Mesenteric fat pad (tissue), 1 donor: ENCODE data around the gene KIFC3. TPM values are rescaled to one million over a fixed set of nuclear protein-coding genes. Genes with fewer than 3 reads are reported as not detected.
A peak's percentile ranks its signal among the peaks of the same experiment; 100 is the strongest.
"Not testable (repeated sequence)": the region's sequence is repeated elsewhere in the genome, so short reads cannot be mapped to it uniquely, and the experiment has no call there.

ENCODE experiments used
- DNase-seq: peaks from one replicate; pipeline ENCODE4 v3.0.0-alpha.2; 2020; ENCODE audit warnings: low spot score
- total RNA-seq: library from RNA; stranded (reverse); fragmentation: NEBNext Ultra II Directional; extraction: Animal tissue kit (Norgen Biotek cat#: 25700); gene quantifications from one replicate; pipeline ENCODE4 v1.2.1, GENCODE V29; 2021
- donor health status: DM: yes; HTN: yes; CAD: no.

Gene KIFC3
- total RNA-seq, 1 donor from 2014 or later: 62.3 TPM

DNA sequence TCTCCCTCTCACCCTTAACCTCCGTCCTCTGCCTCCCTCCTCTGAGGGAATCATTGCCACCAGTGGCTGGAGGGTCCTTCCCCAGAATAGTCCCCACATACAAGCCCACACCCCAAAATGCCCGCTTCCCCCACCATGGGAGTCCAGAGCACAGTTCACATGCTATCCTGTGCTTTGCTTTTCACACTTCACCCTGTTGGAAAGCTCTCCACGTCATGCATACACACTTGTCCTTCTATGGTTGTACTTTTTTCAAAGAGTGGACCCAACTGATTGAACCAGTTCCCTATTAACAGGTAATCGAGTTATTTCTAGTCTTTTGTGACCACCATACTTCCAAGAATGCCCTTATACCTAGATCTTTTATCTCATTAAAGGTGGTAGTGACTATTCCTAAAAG lies 23.8 kb upstream of the KIFC3 start:
- no peak for DNase-seq

DNA sequence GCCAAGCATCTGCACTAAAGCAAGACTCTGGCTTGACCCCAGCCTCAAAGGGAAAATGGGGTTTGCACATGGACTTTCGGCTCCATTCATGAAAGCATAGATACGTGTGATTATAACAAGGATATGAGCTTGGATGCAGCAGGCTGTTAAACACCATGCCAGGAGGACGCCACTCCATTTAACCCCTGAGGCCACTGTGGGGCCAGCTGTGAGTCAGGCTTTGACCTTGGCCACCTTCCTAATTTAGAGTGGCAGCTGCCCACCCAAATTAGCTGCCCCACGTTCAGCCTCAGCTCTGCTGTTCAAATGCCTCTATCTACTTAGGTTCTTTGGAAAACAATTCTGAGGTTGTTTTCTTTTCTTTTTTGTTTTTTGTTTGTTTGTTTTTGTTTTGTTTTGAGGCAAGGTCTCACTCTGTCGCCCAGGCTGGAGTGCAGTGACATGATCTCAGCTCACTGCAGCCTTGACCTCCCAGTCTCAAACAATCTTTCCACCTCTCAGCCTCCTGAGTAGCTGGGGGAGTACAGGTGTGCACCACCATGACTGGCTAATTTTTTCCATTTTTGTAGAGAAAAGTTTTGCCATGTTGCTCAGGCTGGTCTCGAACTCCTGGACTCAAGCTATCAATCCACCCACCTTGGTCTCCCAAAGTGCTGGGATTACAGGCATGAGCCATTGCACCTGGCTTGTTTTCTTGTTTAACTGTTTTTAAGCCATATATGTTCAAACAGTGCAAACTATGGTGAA lies 23.2 kb upstream of the KIFC3 start:
- DNase-seq: no peak

DNA sequence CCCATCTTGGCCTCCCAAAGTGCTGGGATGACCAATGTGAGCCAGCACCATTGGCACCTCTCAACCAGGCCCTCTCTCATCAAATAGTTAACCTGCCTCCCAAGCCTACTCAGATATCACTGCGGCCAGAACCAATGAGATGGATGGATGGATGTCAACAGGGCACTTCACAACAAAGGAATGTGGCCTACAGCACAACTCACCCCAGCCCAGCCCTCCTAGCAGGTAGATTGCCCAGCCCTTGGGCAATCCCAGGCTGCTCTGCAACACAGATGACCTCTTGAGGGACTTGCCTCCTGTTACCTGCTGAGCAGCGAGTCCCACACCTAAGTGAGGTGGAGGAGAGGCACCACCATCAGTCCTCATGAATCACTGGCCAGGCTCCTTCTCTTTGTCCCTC lies 22.6 kb upstream of the KIFC3 start:
- no peak for DNase-seq

DNA sequence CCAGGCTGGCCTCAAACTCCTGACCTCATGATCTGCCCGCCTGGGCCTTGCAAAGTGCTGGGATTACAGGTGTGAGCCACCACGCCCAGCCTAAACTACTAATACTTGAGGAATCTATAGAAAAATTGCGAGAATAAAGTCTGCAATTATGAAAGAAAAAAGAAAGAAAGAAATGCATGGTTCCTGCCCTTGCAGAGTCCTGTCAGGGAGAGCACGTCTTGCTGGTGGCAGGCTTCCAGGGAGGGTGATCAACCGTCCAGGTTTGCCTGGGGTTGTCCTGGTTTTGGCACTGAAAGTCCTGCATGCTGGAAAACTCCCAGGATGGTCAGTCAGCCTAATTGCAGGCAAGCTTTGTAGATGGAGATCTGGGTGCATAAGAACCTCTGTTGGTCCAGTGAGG lies 21.5 kb upstream of the KIFC3 start:
- no peak for DNase-seq

DNA sequence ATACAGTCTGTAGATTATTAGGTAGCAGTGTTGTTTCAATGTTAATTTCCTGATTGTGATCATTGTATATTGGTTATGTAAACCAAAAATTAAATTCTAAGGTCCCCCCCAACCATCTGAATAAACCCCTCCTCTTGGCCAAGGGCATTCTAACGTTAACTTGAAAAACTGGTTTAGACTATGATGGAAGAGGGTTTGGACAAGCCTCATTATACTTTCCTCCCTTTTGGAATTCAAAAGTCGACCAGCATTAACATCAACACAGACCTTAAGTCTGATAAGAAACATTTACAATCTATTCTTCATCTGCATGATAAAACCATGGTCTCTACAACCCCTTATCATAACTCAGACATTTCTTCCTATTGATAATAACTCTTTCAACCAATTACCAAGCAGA lies 20.6 kb upstream of the KIFC3 start:
- DNase-seq: no peak

DNA sequence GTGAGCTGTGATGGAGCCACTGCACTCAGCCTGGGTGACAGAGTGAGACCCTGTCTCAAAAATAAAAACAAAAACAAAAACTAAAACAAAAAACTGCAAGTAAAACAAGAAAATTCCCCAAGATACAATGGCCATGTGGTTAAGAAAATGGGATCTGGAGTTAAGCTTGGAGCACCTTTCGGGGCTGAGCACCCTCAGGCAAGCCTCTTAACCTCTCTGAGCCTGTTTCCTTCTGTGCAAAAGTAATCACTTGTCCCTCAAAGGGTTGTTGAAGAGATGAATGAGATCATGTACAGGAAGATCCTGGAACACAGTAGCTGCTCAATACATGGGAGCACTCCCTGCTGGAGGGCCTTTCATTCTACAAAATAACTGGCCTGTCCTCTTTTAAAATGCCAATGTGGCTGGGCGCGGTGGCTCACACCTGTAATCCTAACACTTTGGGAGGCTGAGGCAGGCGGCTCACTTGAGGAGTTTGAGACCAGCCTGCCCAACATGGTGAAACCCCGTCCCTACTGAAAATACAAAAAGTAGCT lies 19.8 kb upstream of the KIFC3 start:
- no peak for DNase-seq

DNA sequence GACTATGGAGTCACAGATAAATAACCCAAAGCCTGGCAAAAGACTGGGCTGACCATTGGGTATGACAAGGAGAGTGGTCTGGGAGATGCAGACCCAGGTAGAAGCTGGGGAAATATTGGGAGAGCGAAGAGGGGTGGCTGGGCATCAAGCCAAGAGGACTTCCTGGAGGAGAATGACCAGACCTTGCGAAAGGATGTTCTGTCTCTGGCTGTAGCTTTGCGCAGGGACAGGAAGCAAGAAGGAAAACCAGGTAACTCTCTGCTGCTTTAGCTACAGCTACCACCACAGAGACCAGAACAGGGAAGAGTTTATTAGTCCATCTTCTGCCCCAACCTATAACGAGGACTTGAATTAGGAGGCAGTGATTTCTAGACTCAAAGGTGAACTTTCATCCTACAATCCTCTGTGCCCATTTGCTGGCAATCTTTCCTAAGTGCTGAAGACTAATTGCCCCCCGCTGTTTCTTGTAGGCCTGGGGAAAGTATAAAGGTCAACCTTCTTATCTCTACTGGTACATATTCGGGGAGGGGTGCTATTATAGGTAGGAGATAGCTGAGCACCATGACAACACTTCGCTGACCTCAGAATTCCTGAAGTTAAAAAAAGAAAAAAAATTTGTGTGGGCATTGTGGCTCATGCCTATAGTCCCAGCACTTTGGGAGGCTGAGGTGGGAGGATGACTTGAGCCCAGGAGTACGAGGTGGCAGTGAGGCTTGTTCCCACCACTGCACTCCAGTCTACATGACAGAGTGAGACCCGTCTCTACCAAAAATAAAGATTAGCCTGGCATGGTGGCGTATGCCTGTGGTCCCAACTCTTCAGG lies 19.1 kb upstream of the KIFC3 start:
- DNase-seq: no peak

DNA sequence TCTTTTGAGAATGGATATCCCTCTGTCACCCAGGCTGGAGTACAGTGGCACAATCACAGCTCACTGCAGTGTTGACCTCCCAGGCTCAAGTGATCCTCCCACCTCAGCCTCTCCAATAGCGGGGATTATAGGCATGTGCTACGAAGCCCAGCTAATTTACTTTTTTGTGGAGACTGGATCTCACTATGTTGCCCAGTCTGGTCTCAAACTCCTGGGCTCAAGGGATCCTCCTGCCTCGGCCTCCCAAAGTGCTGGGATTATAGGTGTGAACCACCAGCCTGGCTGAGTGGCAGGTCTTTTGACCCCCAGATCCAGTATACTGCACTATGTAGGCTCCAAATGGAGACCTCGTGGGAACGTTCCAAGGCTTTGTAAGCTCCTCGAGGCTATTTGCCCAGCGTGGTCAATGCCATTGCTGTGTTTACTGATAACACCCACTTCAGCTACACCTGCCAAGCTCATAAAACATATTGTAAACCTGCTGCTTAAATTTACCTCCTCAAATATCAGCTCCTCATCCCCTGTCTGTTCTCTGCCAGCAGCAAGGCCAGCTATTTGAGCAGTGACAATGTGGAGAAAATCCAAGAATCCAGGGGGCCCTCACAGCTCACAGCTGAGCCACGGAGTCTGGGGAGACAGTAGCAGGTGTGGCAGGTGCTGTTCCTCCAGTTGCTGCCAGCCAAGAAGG lies 16.2 kb upstream of the KIFC3 start:
- DNase-seq: no peak

DNA sequence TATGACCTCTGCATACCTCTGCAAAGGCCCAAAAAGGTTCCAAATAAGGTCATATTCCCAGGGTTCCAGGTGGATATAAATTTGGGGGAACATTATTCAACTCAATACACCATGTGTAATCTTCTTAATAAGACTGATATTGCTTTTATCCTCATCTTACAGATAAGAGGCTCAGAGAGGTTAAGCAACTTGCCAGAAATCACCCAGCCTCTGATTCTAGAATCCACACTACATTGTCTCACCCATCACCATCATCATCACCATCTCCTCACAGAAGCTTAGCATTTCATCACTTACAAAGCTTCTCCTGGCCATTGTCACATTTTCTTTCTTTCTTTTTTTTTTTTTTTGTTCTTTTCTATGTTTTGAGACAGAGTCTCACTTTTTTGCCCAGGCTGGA lies 15.4 kb upstream of the KIFC3 start:
- DNase-seq: no peak

DNA sequence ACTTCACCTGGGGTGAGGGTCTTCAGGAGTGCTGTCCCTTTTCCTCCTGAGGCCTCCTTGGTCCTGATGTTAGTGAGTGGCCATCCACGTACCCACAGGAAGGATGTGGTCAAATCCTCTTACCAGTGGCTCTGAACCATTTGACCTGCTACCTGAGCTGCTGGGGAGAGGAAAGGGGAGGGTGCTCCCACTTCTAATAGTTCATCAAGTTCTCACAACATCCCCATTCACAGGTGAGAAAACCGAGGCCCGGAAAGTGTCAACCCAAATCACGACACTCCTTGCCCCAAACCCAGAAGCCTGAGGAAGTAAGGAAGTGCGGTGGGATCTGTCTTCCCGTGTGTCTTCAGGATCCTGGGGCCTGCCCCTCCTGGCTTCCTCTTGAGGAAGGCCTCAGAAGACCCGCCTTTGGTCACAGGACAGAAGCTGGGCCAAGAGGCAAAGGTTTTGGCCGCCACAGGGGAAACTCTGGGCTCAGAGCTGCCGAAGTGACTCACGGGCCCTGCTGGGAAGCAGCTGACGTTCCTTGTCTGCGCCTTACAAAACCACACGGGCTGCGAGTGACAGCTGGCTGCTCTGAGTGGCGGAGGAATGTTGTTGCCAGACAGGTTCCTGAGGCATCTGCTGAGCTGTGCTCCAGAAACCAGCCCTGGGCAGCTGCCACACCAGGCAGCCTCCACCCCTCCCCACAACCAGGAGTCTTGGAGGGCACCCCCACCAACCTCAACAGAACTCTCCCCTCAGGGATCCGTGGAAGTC lies 13.9 kb upstream of the KIFC3 start:
- DNase-seq: peak; percentile 93

DNA sequence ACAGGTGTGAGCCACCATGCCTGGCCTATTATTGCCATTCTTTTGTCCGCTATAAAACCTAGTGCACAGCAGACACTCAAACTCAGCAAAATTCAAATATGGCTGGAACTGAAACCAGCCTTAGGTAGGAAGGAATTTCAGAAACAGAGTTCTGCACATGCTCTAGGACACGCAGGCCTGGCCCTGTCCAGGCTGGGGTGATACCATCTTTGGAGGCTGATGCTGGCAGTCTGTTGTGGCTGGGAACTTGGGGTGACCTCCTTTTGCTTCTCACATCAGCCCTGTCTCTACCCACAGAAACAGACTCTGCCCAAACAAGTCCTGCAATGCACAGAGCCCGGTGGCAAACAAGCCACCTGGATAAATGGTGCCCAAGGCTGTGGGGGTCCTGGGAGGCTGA lies 12.6 kb upstream of the KIFC3 start:
- no peak for DNase-seq

DNA sequence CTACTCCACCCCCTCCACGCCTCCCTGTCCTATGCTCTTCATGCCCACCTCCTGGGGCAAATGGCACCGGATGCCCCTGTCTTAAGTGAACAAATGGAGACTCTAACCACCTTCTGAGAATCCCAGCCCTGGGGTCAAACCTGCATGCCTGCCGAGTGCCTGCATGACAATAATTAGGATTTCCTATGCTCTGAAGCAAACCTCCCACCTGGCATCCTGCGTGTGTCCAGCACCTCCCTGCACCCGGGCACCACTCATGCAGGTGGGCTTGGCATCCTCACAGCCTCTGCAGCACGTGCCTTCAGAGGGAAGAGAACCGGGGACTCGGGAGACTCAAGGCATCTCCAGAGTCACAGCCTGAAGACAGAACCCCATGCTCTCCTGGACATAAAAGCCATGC lies 11.2 kb upstream of the KIFC3 start:
- DNase-seq: no peak

DNA sequence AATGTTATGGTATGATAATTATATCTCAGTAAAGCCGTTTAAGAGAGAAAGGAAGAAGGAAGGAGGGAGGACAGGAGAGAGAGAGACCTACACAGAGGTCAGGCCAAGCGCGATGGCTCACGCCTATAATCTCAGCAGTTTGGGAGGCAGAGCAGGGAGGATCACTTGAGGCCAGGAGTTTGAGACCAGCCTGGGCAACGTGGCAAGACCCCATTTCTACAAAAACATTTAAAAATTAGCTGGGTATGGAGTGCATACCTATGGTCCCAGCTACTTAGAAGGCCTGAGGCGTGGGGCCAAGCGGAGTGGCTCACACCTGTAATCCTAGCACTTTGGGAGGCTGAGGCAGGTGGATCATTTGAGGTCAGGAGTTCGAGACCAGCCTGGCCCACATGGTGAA lies 9.0 kb upstream of the KIFC3 start:
- DNase-seq: not testable (repeated sequence)

DNA sequence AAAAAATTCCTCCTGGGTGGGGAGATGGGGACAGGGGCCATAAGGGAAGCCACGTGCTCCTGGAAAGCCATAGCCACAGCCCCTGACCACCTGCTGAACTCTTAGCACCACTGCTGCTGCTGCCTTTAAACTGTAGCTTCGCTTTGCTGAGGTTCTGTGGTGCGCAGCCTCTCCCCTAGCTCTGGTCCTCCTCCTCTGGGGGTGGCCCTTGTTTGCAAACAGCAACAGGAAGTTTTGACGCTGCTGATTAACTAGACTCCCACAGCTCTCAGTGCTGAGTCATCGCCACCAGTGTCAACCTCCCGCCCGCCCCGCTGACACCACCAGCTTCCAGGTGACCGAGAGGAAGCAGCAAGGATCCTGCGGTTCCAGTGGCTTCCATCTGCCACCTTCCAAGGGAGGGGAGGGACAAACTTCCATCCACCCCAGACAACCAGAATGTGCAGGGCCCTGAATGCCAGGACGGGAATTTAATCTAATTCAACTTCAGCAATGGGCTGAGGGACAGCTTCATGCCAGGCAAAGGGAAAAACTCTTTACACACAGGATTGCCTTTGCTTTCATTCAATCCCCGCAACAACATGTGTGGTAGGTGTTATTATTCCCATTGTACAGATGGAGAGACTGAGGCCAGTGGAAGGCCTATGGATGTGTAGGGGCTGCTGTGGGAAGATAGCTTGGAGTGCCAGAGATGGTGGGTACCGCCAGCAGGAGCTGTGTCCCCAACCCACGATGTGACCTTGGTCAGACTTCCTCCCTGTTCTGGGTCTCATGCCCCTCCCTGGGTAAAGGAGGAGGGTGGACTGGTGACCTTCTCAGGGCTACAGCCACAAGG lies 8.1 kb upstream of the KIFC3 start:
- DNase-seq: no peak

DNA sequence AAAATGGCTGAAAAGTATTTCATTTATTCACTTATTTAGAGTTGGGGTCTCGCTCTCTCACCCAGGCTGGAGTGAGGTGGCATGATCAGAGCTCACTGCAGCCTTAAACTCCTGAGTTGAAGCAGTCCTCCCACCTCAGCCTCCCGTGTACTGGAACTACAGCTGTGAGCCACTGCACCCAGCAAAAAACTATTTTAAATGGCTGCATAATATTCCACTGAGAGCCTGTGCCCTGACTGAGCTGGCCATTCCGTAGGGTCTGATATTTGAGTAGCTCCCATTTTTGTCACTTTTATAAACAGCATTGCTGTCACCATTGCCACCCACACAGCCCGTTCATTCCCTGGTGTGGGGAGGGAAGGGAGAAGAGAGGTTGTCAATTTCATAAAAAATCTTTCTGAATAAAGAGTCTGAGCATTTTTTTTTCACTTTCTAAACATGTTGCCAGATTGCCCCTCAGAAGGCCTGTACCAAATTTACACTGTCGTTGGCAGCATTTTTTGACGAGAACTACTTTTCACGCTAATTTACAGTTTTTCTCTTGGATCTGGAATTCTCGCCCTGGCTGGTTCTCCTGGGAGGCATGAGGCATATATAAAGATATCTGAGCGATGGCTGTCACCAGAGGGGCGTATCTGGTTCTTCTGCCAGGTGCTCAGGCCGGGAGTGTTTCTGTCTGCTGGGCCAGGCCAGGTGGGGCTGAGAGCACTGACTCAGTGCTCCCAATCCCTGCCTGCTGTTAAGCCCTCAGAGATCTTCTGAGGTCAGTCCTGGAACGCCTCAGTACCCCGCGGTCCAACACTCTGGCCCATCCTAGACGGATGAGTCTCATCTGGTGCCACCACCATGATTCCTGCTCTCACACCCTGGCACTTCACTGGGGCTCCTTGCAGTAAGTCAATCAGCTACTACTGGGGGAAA lies 7.2 kb upstream of the KIFC3 start:
- DNase-seq: no peak

DNA sequence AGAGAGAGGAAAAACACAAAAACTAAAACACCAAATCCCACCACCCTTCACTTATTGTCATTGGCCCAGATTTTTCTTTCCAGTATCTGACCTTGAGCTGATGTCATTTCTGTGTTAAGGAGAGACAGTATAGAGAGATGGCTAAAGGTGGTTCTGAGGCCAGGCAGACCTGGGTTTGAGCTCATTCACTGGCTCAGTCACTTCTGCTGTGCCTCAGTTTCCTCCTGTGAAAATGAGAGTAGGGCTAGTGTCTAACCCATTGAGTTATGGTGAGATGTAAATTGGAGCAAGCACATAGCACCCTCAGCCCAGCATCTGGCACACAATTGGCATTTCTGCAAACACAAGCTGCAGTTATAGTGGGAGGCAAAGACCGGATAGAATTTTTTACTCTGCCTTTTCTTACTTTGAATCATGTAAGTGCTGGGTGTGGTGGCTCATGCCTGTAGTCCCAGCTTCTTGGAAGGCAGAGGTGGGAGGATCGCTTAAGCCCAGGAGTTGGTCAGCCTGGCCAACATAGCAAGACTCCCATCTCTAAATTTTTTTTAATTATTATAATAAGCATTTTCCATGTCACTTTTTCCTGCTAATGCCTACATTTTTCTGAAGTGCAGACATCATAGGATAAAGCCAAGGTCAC lies 6.4 kb upstream of the KIFC3 start:
- no peak for DNase-seq

DNA sequence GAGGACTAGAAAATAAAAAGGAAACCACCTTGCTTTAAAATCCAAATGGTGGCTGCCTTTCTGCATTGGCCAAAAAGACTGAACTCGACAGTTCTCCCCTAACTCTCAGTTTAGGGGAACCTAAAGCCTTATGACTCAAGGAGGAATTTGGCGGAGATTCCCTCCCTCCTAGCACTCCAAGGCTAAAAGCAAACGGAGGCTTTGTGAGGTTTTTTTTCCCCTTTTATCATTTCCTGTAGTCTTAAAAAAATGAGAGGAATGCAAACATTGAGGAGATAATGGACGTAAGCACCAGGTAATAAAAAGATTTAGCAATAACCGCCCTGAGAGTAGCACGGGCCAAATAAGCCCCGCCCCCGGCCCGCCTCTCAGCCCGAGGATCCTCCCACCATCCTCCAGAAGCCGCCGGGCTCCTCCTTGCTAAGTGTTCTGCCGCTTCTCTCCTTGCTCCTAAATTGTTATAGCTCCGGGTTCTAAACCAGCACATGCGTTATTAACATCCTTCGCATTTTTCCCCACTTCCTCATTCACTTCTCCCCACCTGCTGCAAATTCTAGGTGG lies 5.8 kb upstream of the KIFC3 start:
- no peak for DNase-seq

DNA sequence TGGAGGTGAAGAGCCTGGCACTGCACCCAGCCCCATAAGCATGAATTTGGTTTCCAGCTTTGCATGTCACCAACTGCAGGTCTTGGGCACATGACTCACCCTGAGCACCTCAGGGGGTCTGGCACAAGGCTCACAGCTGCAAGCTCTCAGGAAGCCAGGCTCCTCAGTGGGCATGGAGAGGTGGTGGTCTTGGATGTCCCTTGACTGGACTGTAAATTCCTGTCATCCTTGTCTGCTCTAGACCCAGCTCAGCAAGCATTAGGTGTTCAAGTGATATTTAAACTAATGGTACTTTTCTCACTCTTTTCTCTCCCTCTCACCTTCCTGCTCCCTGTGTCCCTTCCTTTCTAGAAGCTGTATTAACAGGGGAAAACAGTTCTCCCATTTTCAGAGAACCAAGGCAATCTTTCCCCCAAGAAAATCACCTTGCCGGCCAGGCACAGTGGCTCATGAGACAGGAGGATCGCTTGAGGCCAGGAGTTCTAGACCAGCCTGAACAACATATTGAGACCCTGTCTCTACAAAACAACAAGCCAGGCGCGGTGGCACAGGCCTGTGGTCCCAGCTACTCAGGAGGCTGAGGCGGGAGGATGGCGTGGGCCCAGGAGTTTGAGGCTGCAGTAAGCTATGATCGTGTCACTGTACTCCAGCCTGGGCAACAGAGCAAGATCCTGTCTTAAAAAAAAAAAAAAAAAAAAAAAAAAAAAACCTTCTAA lies 5.1 kb upstream of the KIFC3 start:
- no peak for DNase-seq
